ENCODE measurements around the gene FAM222B.
A peak's percentile ranks its signal among the peaks of the same experiment; 100 is the strongest.

The FAM222B gene, protein sequence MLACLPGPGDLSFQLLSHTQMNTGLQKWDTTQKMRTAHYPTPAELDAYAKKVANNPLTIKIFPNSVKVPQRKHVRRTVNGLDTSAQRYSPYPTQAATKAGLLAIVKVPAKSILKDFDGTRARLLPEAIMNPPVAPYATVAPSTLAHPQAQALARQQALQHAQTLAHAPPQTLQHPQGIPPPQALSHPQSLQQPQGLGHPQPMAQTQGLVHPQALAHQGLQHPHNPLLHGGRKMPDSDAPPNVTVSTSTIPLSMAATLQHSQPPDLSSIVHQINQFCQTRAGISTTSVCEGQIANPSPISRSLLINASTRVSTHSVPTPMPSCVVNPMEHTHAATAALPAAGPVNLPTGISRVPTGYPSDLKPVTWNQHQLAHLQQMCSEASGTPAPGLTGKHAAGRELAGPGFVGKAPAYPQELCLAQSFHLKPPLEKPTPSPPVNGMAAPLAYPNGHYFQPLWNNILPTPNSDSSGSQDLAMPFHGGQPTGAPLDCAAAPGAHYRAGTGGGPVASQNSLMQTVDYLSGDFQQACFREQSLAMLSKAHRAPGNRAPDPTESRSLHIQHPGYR

DNA sequence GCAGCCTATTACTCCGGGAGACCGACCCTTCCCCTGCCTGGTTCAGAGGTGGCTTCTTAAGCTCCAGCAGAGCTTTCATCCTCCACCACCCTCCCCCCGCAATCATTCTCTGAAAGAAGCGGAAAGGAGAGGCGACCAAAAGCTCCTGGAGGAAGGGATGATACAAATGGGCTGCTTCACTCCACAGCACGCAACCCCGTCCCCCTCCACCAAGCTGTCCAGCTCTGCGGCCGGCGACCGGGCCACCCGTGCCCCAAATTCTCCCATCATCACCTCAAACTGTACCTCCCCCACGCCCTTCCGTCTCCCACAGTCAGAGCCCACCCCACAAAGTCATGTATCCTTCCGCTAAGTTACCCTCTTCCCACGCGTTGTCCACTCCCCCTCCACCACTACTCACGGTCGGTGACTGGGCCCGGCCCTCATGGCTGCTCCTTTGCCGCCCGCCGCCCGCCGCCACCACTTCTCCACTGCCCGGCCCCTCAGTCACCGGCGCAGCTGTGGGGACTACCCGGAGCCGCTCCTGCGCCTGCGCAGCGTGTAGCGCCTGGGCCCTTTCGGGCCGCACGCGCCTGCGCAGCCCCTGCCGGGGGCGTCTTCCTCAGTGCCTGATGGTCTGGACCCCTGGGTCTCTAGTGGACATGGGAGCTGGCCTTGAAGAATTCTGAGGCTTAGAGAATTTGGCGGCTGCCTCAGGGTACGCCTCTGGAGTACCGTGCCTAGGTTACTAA, at the start of gene FAM222B:
Gene FAM222B, minus strand, starts transcription at position 509 of the 731 bp plus-strand sequence. CDS start 76,123 bp downstream, outside the sequence.
- H3K36me3 ChIP-seq = no peaks in the 10 kb centered on the region
- H3K9ac ChIP-seq = peak within 1 kb of the TSS; percentile 76 to 90 (median 86)
- peak within 1 kb of the TSS; percentile 40 to 83 (median 76); a peak in 21 of 22 replicates for H3K27ac ChIP-seq
- peak within 1 kb of the TSS; percentile 82 to 96 (median 86) for H3K4me2 ChIP-seq
- H3K27me3 ChIP-seq = no peaks in the 10 kb centered on the region
- H3K9me3 ChIP-seq (replicated peaks in 1 of 11) = no peaks in the 10 kb centered on the region
- no peak for TF ChIP-seq Cebpa-rat (IDR thresholded peaks at IDR 0.05)
- peaks cover 34 to 48% (median 46%) of the 10 kb centered on the region in 10 experiments for H3K4me1 ChIP-seq
- H3K4me3 ChIP-seq = peak within 1 kb of the TSS; percentile 75 to 95 (median 84)
- H4K20me1 ChIP-seq = peaks cover 0 to 48% (median 40%) of the 10 kb centered on the region in 11 experiments; a peak in 19 of 22 replicates

DNA sequence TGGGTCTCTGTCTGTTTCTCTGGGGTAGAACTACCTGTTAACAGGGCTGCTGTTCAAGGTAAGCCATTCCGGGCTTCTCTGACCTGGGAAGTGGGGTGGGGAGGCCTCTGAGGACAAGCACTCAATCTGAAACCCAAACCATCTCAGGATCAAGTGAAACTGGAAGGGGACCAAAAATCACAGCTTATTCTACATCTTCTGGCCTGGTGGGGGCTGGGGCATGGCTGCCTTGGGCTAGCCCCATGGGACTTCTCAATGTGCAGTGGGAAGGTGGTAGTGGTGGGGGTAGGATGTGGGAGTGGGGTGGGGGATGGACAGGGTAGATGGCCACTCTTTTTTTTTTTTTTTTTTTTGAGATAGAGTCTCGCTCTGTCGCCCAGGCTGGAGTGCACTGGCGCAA, 49.4 kb upstream of the FAM222B start:
- no peaks in the 10 kb centered on the region; a peak in 1 of 22 replicates for H3K9me3 ChIP-seq (replicated peaks in 1 of 11)
- peaks cover 0 to 20% (median 13%) of the 10 kb centered on the region in 11 experiments; a peak in 12 of 22 replicates for H3K36me3 ChIP-seq
- peak overlapping the region in 6 of 11 experiments; percentile 6 to 80 (median 24); a peak in 6 of 22 replicates for H3K9ac ChIP-seq
- peak overlapping the region; percentile 72 to 98 (median 91) for H3K4me2 ChIP-seq
- no peaks in the 10 kb centered on the region for H3K27me3 ChIP-seq
- no peak for TF ChIP-seq Cebpa-rat (IDR thresholded peaks at IDR 0.05)
- peak overlapping the region in 9 of 11 experiments; percentile 85 to 95 (median 91); a peak in 17 of 22 replicates for H3K27ac ChIP-seq
- H4K20me1 ChIP-seq = peaks cover 0 to 44% (median 18%) of the 10 kb centered on the region in 11 experiments; a peak in 10 of 22 replicates
- 0 out of 20 replicates have a peak overlapping the region, but pooled peaks of 1 of the 10 experiments have one; percentile 46 for H3K4me3 ChIP-seq
- H3K4me1 ChIP-seq = peaks cover 87 to 100% (median 95%) of the 10 kb centered on the region in 10 experiments

DNA sequence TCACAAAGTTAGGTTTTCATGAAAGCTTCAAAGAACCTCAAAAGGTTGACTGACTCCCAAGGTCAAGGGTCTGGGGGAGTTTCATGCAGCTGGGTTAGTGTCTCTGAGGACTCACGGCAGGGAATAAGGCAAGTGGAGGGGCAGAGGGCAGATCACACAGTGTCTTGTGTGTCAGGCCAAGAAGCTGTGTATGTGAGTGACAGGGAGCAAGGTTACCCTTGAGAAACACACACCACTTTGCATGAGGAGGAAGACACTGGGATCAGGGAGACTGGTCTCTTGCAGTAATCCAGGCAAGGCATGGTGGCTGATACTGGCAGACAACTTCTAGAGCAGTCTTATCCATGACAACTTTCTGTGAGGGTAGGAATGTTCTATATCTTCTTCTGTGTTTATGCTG, 48.6 kb upstream of the FAM222B start:
- Histone ChIP-seq H3K9ac (peak overlapping the region in 1 of 11 experiments; percentile 6; a peak in 3 of 22 replicates), H3K4me3 (no peak overlapping the region), H3K27ac (peak overlapping the region in 7 of 11 experiments; percentile 0 to 95 (median 90); a peak in 10 of 22 replicates), H3K27me3 (no peaks in the 10 kb centered on the region), H4K20me1 (peaks cover 0 to 51% (median 23%) of the 10 kb centered on the region in 11 experiments; a peak in 10 of 22 replicates), H3K4me2 (peak overlapping the region; percentile 74 to 98 (median 91)), H3K4me1 (peaks cover 84 to 100% (median 92%) of the 10 kb centered on the region in 10 experiments), H3K36me3 (peaks cover 0 to 23% (median 13%) of the 10 kb centered on the region in 11 experiments; a peak in 13 of 22 replicates), H3K9me3 (replicated peaks in 1 of 11) (no peaks in the 10 kb centered on the region; a peak in 1 of 22 replicates)
- TF ChIP-seq Cebpa-rat (IDR thresholded peaks at IDR 0.05) = no peak

DNA sequence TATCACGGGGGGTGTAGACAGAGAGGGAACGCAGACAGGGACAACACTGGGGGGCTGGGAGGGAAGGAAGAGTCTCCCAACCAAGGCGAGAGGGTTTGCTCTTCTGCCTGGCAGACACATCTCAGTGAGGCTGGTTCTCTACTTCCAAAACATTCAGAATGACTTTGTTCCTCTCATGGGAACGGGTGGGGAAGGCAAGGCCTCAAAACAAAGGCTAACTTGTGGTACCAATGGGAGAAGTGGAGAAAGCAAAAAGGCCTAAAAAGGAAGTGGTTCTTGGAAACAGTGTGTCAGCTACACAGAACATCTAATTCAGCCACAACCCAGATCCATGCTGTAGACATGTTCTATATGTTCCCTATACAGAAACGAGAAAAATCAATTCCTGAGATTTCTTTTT, 47.4 kb upstream of the FAM222B start:
- peak overlapping the region; percentile 74 to 98 (median 91) for H3K4me2 ChIP-seq
- H3K36me3 ChIP-seq = peaks cover 0 to 35% (median 24%) of the 10 kb centered on the region in 11 experiments; a peak in 17 of 22 replicates
- peak overlapping the region in 5 of 11 experiments; percentile 8 to 57 (median 47); a peak in 7 of 22 replicates for H3K9ac ChIP-seq
- TF ChIP-seq Cebpa-rat (IDR thresholded peaks at IDR 0.05) = no peak
- H3K27me3 ChIP-seq = no peaks in the 10 kb centered on the region
- H3K4me3 ChIP-seq = no peak overlapping the region; a peak in 1 of 20 replicates
- peaks cover 72 to 100% (median 93%) of the 10 kb centered on the region in 10 experiments for H3K4me1 ChIP-seq
- H3K9me3 ChIP-seq (replicated peaks in 1 of 11) = no peaks in the 10 kb centered on the region; a peak in 1 of 22 replicates
- H4K20me1 ChIP-seq = peaks cover 0 to 58% (median 26%) of the 10 kb centered on the region in 11 experiments; a peak in 12 of 22 replicates
- peak overlapping the region in 7 of 11 experiments; percentile 42 to 68 (median 54); a peak in 16 of 22 replicates for H3K27ac ChIP-seq

DNA sequence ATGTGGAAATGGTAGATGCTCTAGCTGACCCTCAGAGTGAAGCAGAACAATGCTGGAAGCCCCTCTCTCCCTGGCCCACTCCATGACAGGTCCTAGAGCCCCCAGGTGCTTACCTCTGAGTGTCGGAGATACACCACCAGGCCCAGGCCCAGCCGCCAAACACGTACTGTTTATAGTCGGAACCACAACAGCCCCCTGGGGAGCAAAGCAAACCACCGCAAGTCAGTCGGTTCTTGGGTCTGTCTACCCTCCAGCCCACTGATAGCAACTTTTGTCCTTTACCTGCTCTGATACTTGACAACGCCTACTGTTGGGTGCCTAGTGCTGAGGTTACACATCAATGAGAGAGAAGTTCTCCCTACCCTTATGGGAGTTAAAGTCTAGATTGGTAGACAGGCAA, 46.2 kb upstream of the FAM222B start:
- peaks cover 60 to 99% (median 90%) of the 10 kb centered on the region in 10 experiments for H3K4me1 ChIP-seq
- peaks cover 0 to 68% (median 26%) of the 10 kb centered on the region in 11 experiments; a peak in 12 of 22 replicates for H4K20me1 ChIP-seq
- H3K9me3 ChIP-seq (replicated peaks in 1 of 11) = no peaks in the 10 kb centered on the region; a peak in 1 of 22 replicates
- H3K9ac ChIP-seq = 0 out of 22 replicates have a peak overlapping the region, but pooled peaks of 1 of the 11 experiments have one; percentile 5
- peaks cover 4 to 47% (median 30%) of the 10 kb centered on the region in 11 experiments; a peak in 21 of 22 replicates for H3K36me3 ChIP-seq
- H3K27me3 ChIP-seq = no peaks in the 10 kb centered on the region
- TF ChIP-seq Cebpa-rat (IDR thresholded peaks at IDR 0.05) = no peak
- no peak overlapping the region for H3K4me3 ChIP-seq
- H3K4me2 ChIP-seq = peak overlapping the region; percentile 18 to 98 (median 91)
- H3K27ac ChIP-seq = no peak overlapping the region

DNA sequence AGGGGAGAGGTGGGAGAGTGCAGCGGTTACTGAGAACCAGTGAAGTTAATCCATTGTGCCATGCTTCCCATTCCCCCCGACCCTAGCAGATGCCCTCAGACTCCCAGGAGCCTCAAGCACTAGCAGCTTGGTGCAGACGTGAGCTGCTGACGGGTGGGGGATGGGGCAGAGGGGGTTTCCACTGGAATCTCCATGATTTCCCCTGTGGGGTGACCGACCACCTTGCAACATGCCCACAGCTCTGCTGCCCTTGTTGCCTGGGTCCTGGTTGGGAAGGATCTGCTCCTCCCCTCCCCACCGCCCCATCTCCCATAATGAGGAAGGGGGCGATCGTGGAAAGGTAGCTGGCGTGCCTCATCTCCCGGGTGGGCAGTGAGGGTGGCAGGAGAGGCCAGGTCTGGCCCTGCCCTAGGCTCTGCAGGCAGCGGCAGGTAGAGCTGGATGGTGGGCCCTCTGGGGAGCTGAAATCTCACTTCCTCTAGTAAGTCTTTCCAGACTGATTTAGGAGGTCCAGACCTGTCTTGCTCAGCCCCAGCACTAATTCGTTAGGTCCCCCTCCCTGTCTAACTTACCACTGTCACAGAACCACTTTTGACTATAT, 45.4 kb upstream of the FAM222B start:
- TF ChIP-seq Cebpa-rat (IDR thresholded peaks at IDR 0.05) = no peak
- peaks cover 12 to 55% (median 38%) of the 10 kb centered on the region in 11 experiments for H3K36me3 ChIP-seq
- peaks cover 51 to 97% (median 82%) of the 10 kb centered on the region in 10 experiments for H3K4me1 ChIP-seq
- no peaks in the 10 kb centered on the region for H3K27me3 ChIP-seq
- H3K4me3 ChIP-seq = no peak overlapping the region
- peaks cover 0 to 77% (median 26%) of the 10 kb centered on the region in 11 experiments; a peak in 12 of 22 replicates for H4K20me1 ChIP-seq
- no peaks in the 10 kb centered on the region; a peak in 1 of 22 replicates for H3K9me3 ChIP-seq (replicated peaks in 1 of 11)
- 0 out of 22 replicates have a peak overlapping the region, but pooled peaks of 3 of the 11 experiments have one; percentile 8 to 22 (median 9) for H3K9ac ChIP-seq
- H3K4me2 ChIP-seq = peak overlapping the region in 9 of 11 experiments; percentile 12 to 98 (median 92); a peak in 16 of 22 replicates
- H3K27ac ChIP-seq = no peak overlapping the region

DNA sequence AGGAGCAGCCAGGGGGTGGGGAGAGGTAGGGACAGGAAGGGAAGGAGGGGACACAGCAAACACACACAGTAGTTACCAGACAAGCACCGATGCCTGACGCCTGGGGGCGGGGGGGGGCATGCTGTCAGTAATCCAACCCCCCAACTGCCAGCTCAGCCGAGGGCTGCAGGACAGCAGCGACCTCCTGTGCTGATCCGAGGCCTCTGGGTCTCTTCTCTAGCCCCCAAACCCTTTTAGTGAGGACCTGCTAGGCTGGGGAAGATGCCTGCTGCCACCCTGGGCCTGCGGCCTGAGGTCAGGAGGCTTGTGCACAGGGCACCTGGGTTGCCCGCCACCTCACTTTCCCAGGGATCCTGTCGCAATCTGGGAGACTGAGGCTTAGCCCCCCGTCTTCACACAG, 43.4 kb upstream of the FAM222B start:
- Histone ChIP-seq H3K4me3 (no peak overlapping the region), H3K36me3 (peaks cover 32 to 73% (median 56%) of the 10 kb centered on the region in 11 experiments), H3K9ac (peak overlapping the region in 5 of 11 experiments; percentile 13 to 30 (median 24); a peak in 6 of 22 replicates), H3K27me3 (no peaks in the 10 kb centered on the region), H3K4me1 (peaks cover 31 to 82% (median 62%) of the 10 kb centered on the region in 10 experiments), H4K20me1 (peaks cover 0 to 77% (median 26%) of the 10 kb centered on the region in 11 experiments; a peak in 12 of 22 replicates), H3K4me2 (peak overlapping the region in 8 of 11 experiments; percentile 12 to 37 (median 22); a peak in 9 of 22 replicates), H3K27ac (no peak overlapping the region), H3K9me3 (replicated peaks in 1 of 11) (no peaks in the 10 kb centered on the region; a peak in 1 of 22 replicates)
- TF ChIP-seq Cebpa-rat (IDR thresholded peaks at IDR 0.05) = no peak

All from BLaER1 treated with 17β-estradiol and CSF1 and Interleukin-3, amounts not matched to agents 10 nM and 100 nM (cell line).